ENCODE measurements around the gene CERCAM.
"Not testable (repeated sequence)": the region's sequence is repeated elsewhere in the genome, so short reads cannot be mapped to it uniquely, and the experiment has no call there.

The CERCAM gene

DNA sequence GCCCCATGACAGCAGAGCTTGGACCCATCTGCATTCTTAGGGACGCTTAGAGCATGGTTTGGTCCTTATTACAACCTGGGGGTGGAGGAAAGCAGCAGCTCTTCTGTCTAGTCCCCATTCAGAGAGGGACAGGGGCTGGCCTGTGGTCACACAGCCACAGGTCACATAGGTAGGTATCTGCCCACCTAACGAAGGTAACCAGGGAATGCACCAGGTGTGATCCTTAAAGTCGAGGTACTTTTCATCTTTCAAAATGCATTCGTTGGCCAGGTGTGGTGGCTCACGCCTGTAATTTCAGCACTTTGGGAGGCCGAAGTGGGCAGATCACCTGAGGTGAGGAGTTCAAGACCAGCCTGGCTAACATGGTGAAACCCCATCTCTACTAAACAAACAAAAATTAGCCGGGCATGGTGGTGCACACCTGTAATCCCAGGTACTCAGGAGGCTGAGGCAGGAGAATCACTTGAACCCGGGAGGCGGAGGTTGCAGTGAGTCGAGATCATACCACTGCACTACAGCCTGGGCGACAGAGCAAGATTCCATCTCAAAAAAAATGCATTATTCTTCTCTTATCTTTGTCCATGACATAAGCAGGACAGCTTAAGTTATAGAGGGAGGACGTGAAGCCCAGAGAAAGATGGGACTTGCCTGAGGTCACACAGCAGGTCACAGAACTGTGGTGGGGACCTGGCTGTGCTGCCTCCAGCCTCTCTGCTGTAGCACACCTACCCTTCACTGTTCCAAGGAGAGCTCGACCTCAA lies 1.5 kb downstream of the CERCAM start:
- POLR2A ChIA-PET: interaction anchor here (0.6 to 2.0 kb wide), 3 partner anchors 16 to 146 kb away, joined by 3 to 10 read pairs (median 3); partner anchors contain the start of genes GOLGA2, SWI5 and URM1
- 0 out of 2 replicates have a peak, but pooled peaks have one; percentile 35 for TF ChIP-seq ZNF768 (tag by site-specific recombination; IDR thresholded peaks at IDR 0.05)
- not testable (repeated sequence) for H3K27ac ChIP-seq (ENCODE audit: extremely low read depth, low read depth, low read length)

DNA sequence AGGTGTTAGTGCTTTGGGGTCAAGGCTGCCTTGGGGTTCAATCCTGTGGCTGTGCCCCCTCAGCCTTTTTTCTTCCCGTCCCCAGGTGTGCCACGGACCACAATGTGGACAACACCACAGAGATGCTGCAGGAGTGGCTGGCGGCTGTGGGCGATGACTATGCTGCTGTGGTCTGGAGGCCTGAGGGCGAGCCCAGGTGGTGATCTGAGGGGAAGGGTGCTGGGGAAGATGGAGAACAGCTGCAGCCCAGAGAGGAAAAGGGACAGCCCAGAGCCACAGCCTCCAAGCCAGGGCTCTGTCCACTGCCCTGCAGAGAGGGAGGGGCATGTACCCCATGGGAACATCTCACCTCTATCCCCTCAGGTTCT lies 2.1 kb downstream of the CERCAM start:
- no peak overlapping the region for H3K27ac ChIP-seq (ENCODE audit: extremely low read depth, low read depth, low read length)
- TF ChIP-seq ZFP41 (tag by site-specific recombination; IDR thresholded peaks at IDR 0.05; ENCODE audit: borderline replicate concordance) (no peak), ZNF138 (tag by site-specific recombination; IDR thresholded peaks at IDR 0.05; ENCODE audit: borderline replicate concordance) (no peak), ZNF473 (tag by site-specific recombination; IDR thresholded peaks at IDR 0.05) (no peak), ZNF2 (tag by site-specific recombination; IDR thresholded peaks at IDR 0.05) (no peak), ZXDB (tag by site-specific recombination; IDR thresholded peaks at IDR 0.05) (no peak), WT1 (tag by site-specific recombination; IDR thresholded peaks at IDR 0.05) (no peak), KLF9 (tag by site-specific recombination; IDR thresholded peaks at IDR 0.05; ENCODE audit: low read depth) (no peak), SP2 (tag by site-specific recombination; IDR thresholded peaks at IDR 0.05) (no peak), ZFP69B (tag by site-specific recombination; IDR thresholded peaks at IDR 0.05) (no peak), ZNF174 (tag by site-specific recombination; IDR thresholded peaks at IDR 0.05) (no peak), PRDM1 (tag by site-specific recombination; IDR thresholded peaks at IDR 0.05) (no peak), OSR2 (tag by site-specific recombination; IDR thresholded peaks at IDR 0.05) (no peak), ZNF560 (tag by site-specific recombination; IDR thresholded peaks at IDR 0.05; ENCODE audit: borderline replicate concordance) (no peak), ZNF530 (tag by site-specific recombination; IDR thresholded peaks at IDR 0.05; ENCODE audit: low read depth) (no peak)
- TF ChIP-seq, protein P1, sequence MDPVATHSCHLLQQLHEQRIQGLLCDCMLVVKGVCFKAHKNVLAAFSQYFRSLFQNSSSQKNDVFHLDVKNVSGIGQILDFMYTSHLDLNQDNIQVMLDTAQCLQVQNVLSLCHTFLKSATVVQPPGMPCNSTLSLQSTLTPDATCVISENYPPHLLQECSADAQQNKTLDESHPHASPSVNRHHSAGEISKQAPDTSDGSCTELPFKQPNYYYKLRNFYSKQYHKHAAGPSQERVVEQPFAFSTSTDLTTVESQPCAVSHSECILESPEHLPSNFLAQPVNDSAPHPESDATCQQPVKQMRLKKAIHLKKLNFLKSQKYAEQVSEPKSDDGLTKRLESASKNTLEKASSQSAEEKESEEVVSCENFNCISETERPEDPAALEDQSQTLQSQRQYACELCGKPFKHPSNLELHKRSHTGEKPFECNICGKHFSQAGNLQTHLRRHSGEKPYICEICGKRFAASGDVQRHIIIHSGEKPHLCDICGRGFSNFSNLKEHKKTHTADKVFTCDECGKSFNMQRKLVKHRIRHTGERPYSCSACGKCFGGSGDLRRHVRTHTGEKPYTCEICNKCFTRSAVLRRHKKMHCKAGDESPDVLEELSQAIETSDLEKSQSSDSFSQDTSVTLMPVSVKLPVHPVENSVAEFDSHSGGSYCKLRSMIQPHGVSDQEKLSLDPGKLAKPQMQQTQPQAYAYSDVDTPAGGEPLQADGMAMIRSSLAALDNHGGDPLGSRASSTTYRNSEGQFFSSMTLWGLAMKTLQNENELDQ (tag by site-specific recombination; IDR thresholded peaks at IDR 0.05; ENCODE audit: low read depth): no peak
- TF ChIP-seq, protein P2, sequence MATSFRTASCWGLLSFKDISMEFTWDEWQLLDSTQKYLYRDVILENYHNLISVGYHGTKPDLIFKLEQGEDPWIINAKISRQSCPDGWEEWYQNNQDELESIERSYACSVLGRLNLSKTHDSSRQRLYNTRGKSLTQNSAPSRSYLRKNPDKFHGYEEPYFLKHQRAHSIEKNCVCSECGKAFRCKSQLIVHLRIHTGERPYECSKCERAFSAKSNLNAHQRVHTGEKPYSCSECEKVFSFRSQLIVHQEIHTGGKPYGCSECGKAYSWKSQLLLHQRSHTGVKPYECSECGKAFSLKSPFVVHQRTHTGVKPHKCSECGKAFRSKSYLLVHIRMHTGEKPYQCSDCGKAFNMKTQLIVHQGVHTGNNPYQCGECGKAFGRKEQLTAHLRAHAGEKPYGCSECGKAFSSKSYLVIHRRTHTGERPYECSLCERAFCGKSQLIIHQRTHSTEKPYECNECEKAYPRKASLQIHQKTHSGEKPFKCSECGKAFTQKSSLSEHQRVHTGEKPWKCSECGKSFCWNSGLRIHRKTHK (tag by site-specific recombination; IDR thresholded peaks at IDR 0.05): no peak
- TF ChIP-seq, protein P3, sequence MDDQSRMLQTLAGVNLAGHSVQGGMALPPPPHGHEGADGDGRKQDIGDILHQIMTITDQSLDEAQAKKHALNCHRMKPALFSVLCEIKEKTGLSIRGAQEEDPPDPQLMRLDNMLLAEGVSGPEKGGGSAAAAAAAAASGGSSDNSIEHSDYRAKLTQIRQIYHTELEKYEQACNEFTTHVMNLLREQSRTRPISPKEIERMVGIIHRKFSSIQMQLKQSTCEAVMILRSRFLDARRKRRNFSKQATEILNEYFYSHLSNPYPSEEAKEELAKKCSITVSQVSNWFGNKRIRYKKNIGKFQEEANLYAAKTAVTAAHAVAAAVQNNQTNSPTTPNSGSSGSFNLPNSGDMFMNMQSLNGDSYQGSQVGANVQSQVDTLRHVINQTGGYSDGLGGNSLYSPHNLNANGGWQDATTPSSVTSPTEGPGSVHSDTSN (CRISPR knock-in tag; IDR thresholded peaks at IDR 0.05): no peak
- TF ChIP-seq, protein P4, sequence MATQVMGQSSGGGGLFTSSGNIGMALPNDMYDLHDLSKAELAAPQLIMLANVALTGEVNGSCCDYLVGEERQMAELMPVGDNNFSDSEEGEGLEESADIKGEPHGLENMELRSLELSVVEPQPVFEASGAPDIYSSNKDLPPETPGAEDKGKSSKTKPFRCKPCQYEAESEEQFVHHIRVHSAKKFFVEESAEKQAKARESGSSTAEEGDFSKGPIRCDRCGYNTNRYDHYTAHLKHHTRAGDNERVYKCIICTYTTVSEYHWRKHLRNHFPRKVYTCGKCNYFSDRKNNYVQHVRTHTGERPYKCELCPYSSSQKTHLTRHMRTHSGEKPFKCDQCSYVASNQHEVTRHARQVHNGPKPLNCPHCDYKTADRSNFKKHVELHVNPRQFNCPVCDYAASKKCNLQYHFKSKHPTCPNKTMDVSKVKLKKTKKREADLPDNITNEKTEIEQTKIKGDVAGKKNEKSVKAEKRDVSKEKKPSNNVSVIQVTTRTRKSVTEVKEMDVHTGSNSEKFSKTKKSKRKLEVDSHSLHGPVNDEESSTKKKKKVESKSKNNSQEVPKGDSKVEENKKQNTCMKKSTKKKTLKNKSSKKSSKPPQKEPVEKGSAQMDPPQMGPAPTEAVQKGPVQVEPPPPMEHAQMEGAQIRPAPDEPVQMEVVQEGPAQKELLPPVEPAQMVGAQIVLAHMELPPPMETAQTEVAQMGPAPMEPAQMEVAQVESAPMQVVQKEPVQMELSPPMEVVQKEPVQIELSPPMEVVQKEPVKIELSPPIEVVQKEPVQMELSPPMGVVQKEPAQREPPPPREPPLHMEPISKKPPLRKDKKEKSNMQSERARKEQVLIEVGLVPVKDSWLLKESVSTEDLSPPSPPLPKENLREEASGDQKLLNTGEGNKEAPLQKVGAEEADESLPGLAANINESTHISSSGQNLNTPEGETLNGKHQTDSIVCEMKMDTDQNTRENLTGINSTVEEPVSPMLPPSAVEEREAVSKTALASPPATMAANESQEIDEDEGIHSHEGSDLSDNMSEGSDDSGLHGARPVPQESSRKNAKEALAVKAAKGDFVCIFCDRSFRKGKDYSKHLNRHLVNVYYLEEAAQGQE (tag by site-specific recombination; IDR thresholded peaks at IDR 0.05): no peak
- H3K4me3 ChIP-seq (ENCODE audit: low read depth, low read length): no peak overlapping the region
- no peaks in the 10 kb centered on the region for H3K9me3 ChIP-seq (ENCODE audit: control insufficient read depth, insufficient read depth, low read depth, low read length)
- H3K4me1 ChIP-seq (ENCODE audit: control insufficient read depth, insufficient read depth, low read length): peaks cover 5% of the 10 kb centered on the region
- H3K36me3 ChIP-seq (ENCODE audit: control insufficient read depth in 2 of 2, insufficient read depth in 1 of 2, low read length in 2 of 2): peaks cover 3 to 25% of the 10 kb centered on the region in 2 experiments; a peak in 2 of 3 replicates
- ChIA-PET POLR2A (interaction anchor here (0.6 kb wide), 1 partner anchor 52 kb away, joined by 3 read pairs; the partner anchor contains the start of gene URM1), CTCF (interaction anchor here (0.6 to 3.3 kb wide), 3 partner anchors 16 to 608 kb away, joined by 3 to 12 read pairs (median 4); no protein-coding TSS in a partner anchor)

More for the DNA sequence above, 1.5 kb downstream of the CERCAM start:
- H3K4me3 ChIP-seq (ENCODE audit: low read depth, low read length); H3K9me3 ChIP-seq (ENCODE audit: control insufficient read depth, insufficient read depth, low read depth, low read length); H3K4me1 ChIP-seq (ENCODE audit: control insufficient read depth, insufficient read depth, low read length): not testable (repeated sequence)
- H3K36me3 ChIP-seq (ENCODE audit: control insufficient read depth in 2 of 2, insufficient read depth in 1 of 2, low read length in 2 of 2): peaks cover 3 to 25% of the 10 kb centered on the region in 2 experiments; a peak in 2 of 3 replicates
- CTCF ChIA-PET: interaction anchor here (1.0 to 3.3 kb wide), 3 partner anchors 16 to 36 kb away, joined by 3 to 12 read pairs (median 4); no protein-coding TSS in a partner anchor

Measured in HEK293 (cell line).